ENCODE data around the gene PRDM7. TPM values are rescaled to one million over a fixed set of nuclear protein-coding genes. Genes with fewer than 3 reads are reported as not detected.
A peak's percentile ranks its signal among the peaks of the same experiment; 100 is the strongest.

PRDM7 gene
- total RNA-seq, 4 donors from 2014 or later = not detected

- no peak overlapping the region for H3K4me3 ChIP-seq (ENCODE audit: low read depth, poor library complexity, severe bottlenecking)
- DNase-seq (ENCODE audit: low spot score in 2 of 2) = no peak
- intact Hi-C loops (cut with DNase I; ENCODE audit: low total_unique reads) = no loop called here
- 88 to 96% methylated on average over 12 of the region's 12 CpGs for WGBS, 2 donors
- no peak for TF ChIP-seq POLR2A (IDR thresholded peaks at IDR 0.05)
- TF ChIP-seq, protein P1, sequence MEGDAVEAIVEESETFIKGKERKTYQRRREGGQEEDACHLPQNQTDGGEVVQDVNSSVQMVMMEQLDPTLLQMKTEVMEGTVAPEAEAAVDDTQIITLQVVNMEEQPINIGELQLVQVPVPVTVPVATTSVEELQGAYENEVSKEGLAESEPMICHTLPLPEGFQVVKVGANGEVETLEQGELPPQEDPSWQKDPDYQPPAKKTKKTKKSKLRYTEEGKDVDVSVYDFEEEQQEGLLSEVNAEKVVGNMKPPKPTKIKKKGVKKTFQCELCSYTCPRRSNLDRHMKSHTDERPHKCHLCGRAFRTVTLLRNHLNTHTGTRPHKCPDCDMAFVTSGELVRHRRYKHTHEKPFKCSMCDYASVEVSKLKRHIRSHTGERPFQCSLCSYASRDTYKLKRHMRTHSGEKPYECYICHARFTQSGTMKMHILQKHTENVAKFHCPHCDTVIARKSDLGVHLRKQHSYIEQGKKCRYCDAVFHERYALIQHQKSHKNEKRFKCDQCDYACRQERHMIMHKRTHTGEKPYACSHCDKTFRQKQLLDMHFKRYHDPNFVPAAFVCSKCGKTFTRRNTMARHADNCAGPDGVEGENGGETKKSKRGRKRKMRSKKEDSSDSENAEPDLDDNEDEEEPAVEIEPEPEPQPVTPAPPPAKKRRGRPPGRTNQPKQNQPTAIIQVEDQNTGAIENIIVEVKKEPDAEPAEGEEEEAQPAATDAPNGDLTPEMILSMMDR (IDR thresholded peaks at IDR 0.05) = no peak
Measured at GRCh38 chr16:90028985-90029384, 48.1 kb downstream of the PRDM7 start.

GRCh38 chr16:90027611-90028010 is 49.5 kb downstream of the PRDM7 start:
- WGBS, 2 donors = 92 to 93% methylated on average over 17 of the region's 17 CpGs
- DNase-seq (ENCODE audit: low spot score in 2 of 2) = no peak
- TF ChIP-seq, protein P1 (IDR thresholded peaks at IDR 0.05) = no peak
- no peak for TF ChIP-seq POLR2A (IDR thresholded peaks at IDR 0.05)
- intact Hi-C loops (cut with DNase I; ENCODE audit: low total_unique reads) = no loop called here
- no peak overlapping the region for H3K4me3 ChIP-seq (ENCODE audit: low read depth, poor library complexity, severe bottlenecking)

DNA sequence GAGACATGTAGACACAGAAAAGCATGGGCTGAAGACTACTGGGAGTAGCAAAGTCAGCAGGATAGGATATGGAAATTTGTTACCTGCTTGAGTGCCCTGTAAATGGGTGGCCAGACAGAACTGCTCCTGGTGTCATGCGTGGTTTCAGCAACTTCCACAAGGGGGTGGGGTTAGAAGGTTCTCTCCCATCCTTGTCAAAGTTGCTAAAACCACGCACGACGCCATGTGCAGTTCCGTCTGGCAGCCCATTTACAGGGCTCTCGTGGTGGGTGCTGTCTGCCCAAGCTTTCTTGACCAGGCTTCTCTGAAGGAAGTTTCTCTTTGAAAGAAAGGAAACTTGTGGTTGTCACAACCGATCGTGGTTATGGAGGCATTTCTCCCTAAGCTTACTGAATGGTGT is 51.0 kb downstream of the PRDM7 start:
- no peak for DNase-seq (ENCODE audit: low spot score in 2 of 2)
- 77 to 80% methylated on average over 8 of the region's 8 CpGs for WGBS, 2 donors
- TF ChIP-seq, protein P1 (IDR thresholded peaks at IDR 0.05) = no peak
- TF ChIP-seq POLR2A (IDR thresholded peaks at IDR 0.05) = no peak
- no peak overlapping the region for H3K4me3 ChIP-seq (ENCODE audit: low read depth, poor library complexity, severe bottlenecking)
- intact Hi-C loops (cut with DNase I; ENCODE audit: low total_unique reads) = no loop called here

- DNase-seq (ENCODE audit: low spot score in 2 of 2) = no peak
- intact Hi-C loops (cut with DNase I; ENCODE audit: low total_unique reads) = no loop called here
- 23 to 34% methylated on average over 5 to 7 of the region's 7 CpGs for whole genome bisulfite sequencing, 2 donors
- peak overlapping the region; percentile 31 for H3K4me3 ChIP-seq (ENCODE audit: low read depth, poor library complexity, severe bottlenecking)
- TF ChIP-seq, protein P1 (IDR thresholded peaks at IDR 0.05) = no peak
Measured at GRCh38 chr16:90023078-90023447, 54.1 kb downstream of the PRDM7 start.

DNA sequence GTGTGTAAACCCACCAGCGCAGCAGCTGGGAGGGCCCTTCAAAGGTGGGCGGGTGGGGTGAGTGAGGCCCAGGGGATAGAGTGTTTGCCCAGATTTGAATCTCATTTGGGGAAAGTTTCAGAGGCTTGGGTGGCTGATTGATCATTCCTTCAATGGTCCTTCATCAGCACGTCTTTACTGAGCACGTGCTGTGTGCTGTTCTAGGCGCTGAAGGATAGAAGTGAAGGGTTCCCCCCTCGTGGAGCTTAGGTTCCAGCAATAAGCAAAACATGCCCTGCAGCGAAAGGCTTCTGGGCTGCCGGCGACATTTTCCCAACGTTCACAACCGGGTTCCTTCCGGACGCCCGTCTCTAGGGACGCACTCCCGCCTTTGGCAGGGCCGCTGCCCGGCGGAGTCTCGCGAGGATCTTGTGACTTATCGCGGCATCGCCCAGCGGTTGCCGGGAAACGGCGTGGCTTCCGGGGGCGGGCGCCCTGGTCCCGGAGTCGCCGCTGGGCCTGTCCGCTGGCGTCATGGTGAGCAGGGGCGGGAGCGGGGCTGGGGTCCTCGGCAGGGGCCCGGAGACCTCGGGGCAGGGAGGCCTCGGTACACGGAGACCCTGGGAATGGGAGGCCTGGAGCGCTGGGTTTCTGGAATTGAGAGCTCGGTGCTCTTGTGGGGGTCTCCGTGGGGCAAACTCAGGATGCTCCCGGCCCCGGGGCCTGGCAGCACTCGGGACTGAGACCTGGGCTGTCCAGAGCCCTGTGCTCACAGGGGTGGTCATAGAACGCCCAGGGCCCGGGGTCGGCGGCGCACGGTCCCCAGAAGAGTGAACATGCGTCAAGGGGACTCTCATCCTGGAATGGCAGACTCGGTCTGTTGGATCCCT is 54.7 kb downstream of the PRDM7 start:
- H3K4me3 ChIP-seq (ENCODE audit: low read depth, poor library complexity, severe bottlenecking) = peak overlapping the region; percentile 31
- DNase-seq (ENCODE audit: low spot score in 2 of 2) = peak; percentile 82 to 97
- TF ChIP-seq, protein P1 (IDR thresholded peaks at IDR 0.05) = no peak
- no peak for TF ChIP-seq POLR2A (IDR thresholded peaks at IDR 0.05)
- 6 to 7% methylated on average over 33 to 50 of the region's 57 CpGs for WGBS, 2 donors
- intact Hi-C loops (cut with DNase I; ENCODE audit: low total_unique reads) = no loop called here
